NCI-H146 treated with DMSO at 0.1 percent for 48 hours (cell line): ENCODE data around the gene TTI1.
"Not testable (repeated sequence)": the region's sequence is repeated elsewhere in the genome, so short reads cannot be mapped to it uniquely, and the experiment has no call there.

Experiments
- DNase-seq: peaks from one replicate; lab custom pipeline; 2025; ENCODE audit not compliant: unreplicated experiment; lab: John Stamatoyannopoulos, UW

Gene TTI1

DNA sequence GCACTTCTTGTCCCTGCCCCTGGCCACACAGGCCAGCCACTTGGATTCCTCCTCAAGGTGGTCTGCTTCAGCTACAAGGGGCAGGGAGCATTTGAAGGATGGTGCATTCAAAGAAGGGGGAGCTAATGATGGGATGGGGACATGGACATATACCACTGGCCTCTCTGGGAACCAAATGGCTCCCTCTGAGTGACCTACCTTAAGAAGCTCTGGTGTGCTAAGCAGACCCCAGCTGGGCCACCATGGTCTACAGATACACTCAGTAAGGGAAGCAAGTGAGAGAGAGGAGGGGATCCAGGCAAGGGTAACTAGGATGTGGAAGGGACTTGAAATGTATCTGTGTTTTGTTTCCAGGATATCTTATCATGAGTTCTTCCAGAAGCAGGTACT, 62.4 kb downstream of the TTI1 start:
- DNase-seq = no peak

DNA sequence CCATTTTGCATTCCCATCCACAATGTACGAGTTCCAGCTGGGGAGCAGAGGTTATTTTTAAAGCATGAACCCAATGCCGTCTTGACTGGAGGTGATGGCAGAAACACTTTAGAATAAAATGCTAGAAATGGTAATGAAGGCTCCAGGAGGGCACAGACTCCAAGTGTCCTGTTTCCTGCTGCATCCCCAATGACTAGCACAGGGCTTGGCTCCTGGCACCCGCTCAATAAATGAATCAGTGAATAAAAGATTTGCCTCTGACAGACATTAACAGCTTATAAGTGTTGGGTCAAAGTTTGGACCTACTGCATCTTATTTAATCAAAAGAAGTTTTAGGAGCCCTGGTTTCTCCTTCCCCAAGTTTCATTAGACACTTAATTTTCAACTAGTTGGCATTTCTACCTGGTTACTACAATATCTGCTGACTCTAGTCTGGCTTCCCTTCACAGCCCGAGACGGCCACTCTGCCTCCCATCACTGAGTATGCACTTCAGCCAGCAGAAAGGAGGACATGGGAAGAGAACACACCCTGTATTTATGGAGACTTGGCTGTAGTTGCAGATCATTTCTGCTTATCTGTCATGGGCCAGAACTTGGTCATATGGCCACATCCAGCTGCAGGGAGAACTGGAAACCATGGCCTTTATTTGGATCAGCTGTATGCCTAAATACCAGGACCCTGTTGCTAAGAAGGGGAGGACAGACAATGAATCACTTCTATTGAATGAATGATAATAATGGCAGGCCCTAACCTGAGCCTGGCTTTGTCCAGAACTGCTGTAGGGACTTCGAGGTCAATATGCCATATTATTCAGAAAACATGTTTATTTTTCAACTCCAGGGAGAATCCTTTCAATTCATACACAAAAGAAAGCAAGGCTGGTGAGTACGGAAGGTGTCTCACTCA, 63.1 kb downstream of the TTI1 start:
- DNase-seq = no peak

DNA sequence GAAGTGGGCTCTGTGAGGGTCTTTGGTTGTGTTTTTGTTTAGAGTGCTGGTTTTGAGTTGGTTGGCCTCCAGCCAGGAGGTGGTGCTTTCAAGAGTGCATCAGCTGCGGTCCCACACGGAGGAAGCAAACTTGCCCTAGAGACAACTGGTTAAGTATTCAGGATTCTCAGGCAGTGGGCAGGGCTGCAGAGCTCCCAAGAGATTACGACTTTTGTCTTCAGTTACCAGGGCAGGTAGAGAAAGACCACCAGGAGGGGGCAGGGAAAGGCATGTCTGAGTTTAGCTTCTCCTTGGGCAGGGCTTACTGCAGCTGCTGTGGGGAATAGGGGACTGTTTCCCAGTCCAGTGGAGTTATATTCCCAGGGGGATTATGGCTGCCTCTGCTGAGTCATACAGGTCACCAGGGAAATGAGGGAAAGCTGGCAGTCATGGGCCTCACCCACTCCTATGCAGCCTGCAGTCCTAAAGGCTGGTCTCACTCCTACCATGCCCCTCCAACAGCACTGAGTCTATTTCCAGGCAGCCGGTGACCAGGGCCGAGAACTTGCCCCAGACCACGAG, 64.3 kb downstream of the TTI1 start:
- DNase-seq = no peak

DNA sequence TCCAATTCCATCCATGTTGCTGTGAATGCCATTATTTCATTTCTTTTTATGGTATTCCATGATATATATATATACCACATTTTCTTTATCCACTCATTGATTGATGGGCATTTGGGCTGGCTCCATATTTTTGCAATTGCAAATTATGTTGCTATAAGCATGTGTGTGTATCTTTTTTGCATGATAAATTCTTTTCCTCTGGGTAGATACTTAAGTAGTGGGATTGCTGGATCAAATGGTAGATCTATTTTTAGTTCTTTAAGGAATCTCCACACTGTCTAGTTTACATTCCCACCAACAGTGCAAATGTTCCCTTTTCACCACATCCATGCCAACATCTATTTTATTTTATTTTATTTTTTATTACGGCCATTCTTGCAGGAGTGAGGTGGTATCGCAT, 69.8 kb downstream of the TTI1 start:
- not testable (repeated sequence) for DNase-seq

DNA sequence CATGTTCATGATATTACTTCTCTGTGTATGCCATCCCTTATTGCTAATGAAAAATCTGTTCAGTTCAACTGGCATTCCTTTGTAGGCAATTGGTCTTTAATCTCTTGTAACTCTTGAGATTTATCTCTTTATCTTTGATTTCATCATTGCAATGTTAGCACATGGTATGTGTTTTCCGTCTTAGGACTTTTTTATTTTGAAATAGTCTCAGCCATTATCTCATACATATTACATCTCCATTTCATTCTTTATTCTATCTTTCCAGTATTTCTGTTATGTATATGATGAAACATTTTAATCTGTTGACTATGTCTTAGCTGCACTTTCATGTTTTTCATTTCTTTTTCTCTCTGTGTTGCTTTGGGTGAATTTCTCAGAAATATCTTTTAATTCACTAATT, 72.2 kb downstream of the TTI1 start:
- no peak for DNase-seq

DNA sequence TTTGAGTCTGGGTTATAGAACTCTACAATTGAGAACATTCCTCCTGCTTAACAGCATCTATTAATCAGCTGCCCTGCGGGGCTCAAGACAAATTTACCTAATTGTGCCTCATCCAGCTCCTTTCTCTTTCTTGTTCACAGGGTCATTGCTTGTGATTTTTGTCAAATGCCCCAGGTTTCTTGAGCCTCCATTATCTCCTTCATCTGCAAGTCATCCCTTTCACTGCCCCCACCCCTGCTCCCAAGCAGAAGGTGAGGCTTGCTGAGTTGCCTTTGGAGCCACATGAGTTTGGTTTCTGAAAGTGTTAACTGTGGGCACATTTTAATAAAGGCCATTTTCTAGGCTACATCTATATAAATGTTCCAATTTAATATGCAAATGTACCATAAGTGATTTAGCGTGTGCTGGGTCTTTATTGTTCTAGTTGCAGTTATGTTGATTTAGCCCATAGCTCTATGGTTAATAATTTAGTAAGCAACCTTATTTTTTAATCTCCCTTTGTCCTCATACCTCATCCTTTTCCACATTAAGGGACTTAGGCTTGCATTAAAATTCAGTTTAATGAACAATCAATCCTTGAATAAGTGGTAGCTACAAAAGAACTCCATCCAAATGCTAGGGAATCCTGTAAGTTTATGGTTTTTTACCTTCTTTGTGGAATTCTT, 74.3 kb downstream of the TTI1 start:
- DNase-seq = no peak

- DNase-seq = peak; percentile 79
Observed at GRCh38 chr20:37956107-37956585, 77.1 kb downstream of the TTI1 start.

DNA sequence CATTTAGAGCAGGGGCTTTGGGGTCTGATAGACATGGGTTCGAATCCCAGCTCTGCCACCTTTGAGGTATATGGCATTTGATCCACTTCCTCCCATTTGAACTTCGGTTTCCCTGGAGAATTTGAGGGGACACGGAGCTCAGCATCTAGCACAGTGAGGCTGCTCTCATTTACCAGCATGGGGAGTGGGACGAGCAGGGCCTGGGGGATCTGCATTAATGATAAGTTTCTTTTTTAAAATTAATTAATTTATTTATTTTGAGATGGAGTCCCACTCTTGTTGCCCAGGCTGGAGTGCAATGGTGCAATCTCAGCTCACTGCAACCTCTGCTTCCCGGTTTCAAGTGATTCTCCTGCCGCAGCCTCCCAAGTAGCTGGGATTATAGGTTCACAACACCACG, 77.7 kb downstream of the TTI1 start:
- DNase-seq = no peak

- DNase-seq = no peak
Observed at GRCh38 chr20:37954626-37955025, 78.6 kb downstream of the TTI1 start.

- DNase-seq = no peak
Observed at GRCh38 chr20:37954190-37954589, 79.1 kb downstream of the TTI1 start.

DNA sequence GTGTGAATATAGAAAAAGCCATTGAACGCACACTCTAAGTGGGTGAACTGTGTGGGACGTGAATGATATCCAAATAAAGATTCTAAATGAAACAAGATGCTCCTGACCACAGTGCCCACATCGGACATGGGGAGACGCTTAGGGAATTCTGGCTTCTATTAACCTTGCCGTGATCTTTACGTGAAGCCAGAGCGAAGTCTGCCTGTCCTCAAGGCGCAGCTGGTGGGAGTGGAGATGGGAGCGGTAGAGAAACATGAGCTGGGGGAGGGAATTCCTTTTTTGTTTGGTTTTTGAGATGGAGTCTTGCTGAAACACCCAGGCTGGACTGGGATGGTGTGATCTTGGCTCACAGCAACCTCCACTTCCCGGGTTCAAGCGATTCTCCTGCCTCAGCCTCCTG, 84.3 kb downstream of the TTI1 start:
- DNase-seq = no peak

DNA sequence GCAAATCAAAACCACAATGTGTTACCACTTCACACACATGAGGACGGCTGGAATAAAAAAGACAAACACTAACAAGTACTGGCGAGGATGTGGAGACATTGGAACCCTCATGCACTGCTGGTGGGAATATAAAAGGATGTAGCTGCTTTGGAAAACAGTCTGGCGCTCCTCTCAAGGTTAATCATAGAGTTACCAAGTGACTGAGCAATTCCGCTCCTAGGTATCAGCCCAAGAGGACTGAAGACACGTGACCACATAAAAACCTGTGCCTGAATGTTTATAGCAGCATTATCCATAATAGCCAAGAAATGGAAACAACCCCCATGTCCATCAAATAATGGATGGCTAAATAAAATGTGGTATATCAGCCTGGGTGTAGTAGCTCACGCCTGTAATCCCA, 85.3 kb downstream of the TTI1 start:
- no peak for DNase-seq

GRCh38 chr20:37946946-37947345, 86.3 kb downstream of the TTI1 start:
- DNase-seq = no peak

- DNase-seq = peak; percentile 50
Observed at GRCh38 chr20:37945091-37945547, 88.1 kb downstream of the TTI1 start.

DNA sequence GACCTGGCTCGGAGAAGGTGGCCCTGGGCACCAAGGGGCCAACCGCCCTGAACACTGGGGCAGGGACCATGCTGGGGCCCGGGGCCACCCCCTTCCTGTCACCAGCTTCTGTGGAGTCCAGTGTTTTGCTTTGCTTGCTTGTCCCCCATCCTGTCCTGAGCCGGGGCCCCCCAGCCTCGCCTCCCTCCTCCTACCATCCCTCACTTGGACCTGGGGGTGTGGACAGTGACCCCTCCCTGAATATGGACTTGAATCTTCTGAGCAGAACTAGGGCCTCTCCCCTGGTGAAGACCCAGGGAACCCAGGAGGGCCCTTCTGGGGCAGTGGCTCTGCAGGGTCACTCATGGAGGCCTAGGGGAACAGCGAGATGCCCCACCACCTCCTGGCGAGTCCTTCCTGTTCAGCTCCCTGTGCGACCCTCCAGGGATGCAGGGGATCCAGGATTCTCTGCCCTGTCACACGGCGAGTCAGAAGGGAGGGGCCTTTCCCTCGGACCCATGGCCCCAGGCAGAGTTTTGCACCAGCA, 88.7 kb downstream of the TTI1 start:
- DNase-seq = no peak

DNA sequence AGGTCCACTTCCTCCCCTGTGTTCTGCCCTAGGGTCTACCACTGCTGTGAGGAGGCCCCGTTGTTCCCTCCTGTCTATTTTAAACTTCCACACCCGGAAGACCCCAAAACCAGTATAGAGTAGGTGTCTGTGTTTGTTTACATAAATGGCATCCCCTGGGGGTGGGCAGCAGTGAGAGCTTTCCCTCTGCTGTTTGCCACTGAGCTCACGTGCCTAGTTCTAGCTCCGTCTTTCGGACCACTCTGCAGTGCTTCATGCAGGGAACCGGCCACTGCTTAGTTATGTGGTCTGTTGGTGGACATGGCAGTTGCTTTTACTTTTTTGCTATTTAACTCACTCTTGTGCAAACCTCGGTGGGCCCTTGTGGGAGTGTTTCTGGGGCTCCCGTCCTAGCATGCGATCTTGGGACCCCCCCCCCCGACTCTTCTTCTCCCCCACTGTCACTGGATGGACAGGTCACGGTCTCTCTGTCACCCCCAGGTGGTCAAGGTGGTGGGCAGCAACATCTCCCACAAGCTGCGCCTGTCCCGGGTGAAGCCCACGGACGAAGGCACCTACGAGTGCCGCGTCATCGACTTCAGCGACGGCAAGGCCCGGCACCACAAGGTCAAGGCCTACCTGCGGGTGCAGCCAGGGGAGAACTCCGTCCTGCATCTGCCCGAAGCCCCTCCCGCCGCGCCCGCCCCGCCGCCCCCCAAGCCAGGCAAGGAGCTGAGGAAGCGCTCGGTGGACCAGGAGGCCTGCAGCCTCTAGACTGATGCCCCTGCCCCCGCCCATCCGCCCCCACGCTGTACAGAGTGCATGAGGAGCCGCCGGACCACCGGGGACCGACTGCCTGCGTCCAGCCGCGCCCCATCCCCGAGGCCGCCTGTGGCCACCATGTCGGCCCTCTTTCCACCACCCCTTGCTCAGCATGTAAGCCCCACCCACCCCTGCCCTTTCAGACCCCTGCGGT, 89.5 kb downstream of the TTI1 start:
- no peak for DNase-seq

DNA sequence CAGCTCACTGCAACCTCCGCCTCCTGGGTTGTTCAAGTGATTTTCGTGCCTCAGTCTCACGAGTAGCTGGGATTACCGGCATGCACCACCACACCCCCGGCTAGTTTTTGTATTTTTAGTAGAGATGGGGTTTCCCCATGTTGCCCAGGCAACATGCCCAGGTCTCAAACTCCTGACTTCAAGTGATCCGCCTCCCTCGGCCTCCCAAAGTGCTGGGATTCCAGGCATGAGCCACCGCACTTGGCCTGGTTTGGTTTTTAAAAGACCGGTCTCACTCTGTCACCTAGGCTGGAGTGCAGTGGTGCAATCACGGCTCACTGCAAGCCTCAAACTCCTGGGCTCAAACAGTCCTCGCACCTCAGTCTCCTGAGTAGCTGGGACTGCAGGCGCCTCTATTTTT, 90.2 kb downstream of the TTI1 start:
- no peak for DNase-seq

DNA sequence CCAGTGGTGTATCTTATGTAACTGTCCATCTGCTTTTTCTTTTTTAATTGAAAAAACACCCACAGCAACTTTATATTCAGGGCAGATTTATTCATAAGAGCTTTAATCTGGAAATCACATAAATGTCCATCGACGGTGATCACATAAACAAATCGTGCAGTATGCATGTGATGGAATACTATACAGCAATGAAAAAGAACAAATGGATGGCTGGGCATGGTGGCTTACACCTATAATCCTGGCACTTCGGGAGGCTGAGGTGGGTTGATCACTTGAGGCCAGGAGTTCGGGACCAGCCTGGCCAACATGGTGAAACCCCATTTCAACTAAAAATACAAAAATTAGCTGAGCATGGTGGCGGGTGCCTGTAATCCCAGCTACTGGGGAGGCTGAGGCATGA, 91.3 kb downstream of the TTI1 start:
- no peak for DNase-seq

DNA sequence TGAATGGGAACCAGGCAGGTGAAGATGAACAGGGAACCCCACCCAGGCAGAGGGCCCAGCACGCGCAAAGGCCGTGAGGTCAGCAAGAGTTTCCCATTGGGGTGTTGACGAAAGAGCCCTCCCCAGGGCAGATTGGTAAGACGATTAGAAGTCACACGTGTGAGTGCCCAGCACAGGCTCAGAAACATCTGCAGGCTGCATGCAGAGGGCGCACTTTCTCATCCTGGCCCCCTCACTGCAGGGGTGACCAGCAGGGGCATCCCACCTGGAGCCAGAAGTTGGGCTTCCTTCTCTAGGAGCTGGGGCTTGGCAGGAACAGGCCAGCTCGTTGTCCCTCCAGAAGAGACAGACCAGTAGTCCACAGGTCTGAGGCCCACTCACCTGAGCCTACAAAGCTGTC, 91.9 kb downstream of the TTI1 start:
- DNase-seq = no peak

DNA sequence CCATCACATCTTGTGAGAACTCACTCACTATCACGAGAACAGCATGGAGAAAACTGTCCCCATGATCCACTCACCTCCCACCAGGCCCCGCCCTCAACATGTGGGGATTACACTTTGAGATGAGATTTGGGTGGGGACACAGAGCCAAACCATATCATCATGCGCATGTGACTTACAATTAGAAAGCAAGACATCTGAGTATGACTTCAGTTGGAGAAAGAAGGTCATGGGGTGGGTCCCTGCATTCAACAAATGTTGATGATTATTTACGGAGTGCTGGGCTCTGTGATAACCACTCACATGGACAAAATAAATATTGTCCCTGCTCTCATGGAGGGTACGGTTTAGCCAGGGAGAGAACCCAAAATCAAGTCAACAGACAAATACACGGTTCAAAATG, 92.4 kb downstream of the TTI1 start:
- no peak for DNase-seq
